Small intestine (tissue), 7 donors: ENCODE data around the gene SLC13A4. TPM values are rescaled to one million over a fixed set of nuclear protein-coding genes. Genes with fewer than 3 reads are reported as not detected.
"Not testable (repeated sequence)": the region's sequence is repeated elsewhere in the genome, so short reads cannot be mapped to it uniquely, and the experiment has no call there.

Experiments
- DNase-seq, 2 donors: peaks; one replicate each; pipeline versions ENCODE4 v3.0.0 to v3.0.0-alpha.2; 2013
- FAIRE-seq: peaks from 2 replicates; lab custom pipeline; 2012; peaks lifted over from hg19 to GRCh38; lab: Jason Lieb, UNC
- H3K27ac ChIP-seq, 3 donors: one replicate each; pipeline ENCODE4 v1.5.1; 2013; ENCODE audit warnings: low read length in 2 of 3, mild to moderate bottlenecking in 2 of 3, control low read depth in 1 of 3, inconsistent platforms in 1 of 3, low read depth in 1 of 3, moderate library complexity in 1 of 3
- H3K27me3 ChIP-seq, 3 donors: one replicate each; pipeline ENCODE4 v1.6.1; 2013; ENCODE audit warnings: low read length in 3 of 3, inconsistent platforms in 1 of 3; ENCODE audit not compliant: control insufficient read depth in 3 of 3, insufficient read depth in 3 of 3
- H3K36me3 ChIP-seq, 3 donors: one replicate each; pipeline ENCODE4 v1.6.1; 2013; ENCODE audit warnings: low read length in 3 of 3, inconsistent platforms in 1 of 3, low read depth in 1 of 3, mild to moderate bottlenecking in 1 of 3, moderate library complexity in 1 of 3; ENCODE audit not compliant: control insufficient read depth in 3 of 3, insufficient read depth in 2 of 3
- H3K4me1 ChIP-seq, 3 donors: one replicate each; pipeline ENCODE4 v1.6.1; 2013; ENCODE audit warnings: low read length in 2 of 3, inconsistent platforms in 1 of 3, low read depth in 1 of 3, mild to moderate bottlenecking in 1 of 3, moderate library complexity in 1 of 3; ENCODE audit not compliant: control insufficient read depth in 3 of 3, insufficient read depth in 2 of 3
- H3K4me3 ChIP-seq, 3 donors: one replicate each; pipeline ENCODE4 v1.5.1; 2013; ENCODE audit warnings: low read length in 3 of 3, control low read depth in 1 of 3, inconsistent platforms in 1 of 3, low read depth in 1 of 3, mild to moderate bottlenecking in 1 of 3, moderate library complexity in 1 of 3
- H3K9me3 ChIP-seq, 2 donors: one replicate each; pipeline ENCODE4 v1.6.1; 2013; ENCODE audit warnings: low read depth in 1 of 2, low read length in 1 of 2; ENCODE audit not compliant: control insufficient read depth in 2 of 2, insufficient read depth in 1 of 2
- WGBS, 3 donors: extraction: QIAGEN DNeasy Blood & Tissue Kit; methylation state at CpG; one replicate each; pipeline ENCODE4 v1.1.7; 2013; 5-methylcytosine and 5-hydroxymethylcytosine counted together
- polyA plus RNA-seq, 4 donors: library from polyadenylated mRNA; stranded (reverse) in 3 of 4; unstranded in 1 of 4; fragments of 200-250 nt in 3 of 4; fragments of 120-200 nt in 1 of 4; gene quantifications; one replicate each; pipeline versions ENCODE4 v1.2.1 to v1.2.3, GENCODE V29; 2013
- donor health status: healthy with polysubstance abuse.
- donor health status: control.
- donor health status: control.
- donor health status: Bipolar disorder and iron deficiency.
- donor health status: healthy.

The SLC13A4 gene
- polyA plus RNA-seq, 4 donors: 0.04 to 0.56 TPM; not detected in 2

- 77 to 85% (median 85%) methylated on average over 6 of the region's 6 CpGs for WGBS, 3 donors
- peaks cover 0 to 11% (median 3%) of the 10 kb centered on the region in 3 donors for H3K36me3 ChIP-seq
- H3K4me3 ChIP-seq: no peak overlapping the region
- FAIRE-seq: no peak
- peaks cover 0 to 6% of the 10 kb centered on the region in 2 donors for H3K9me3 ChIP-seq
- H3K27me3 ChIP-seq: no peaks in the 10 kb centered on the region
- peaks cover 0 to 3% (median 0%) of the 10 kb centered on the region in 3 donors for H3K4me1 ChIP-seq
- DNase-seq: no peak
- no peak overlapping the region for H3K27ac ChIP-seq
These were observed 54.7 kb downstream of the SLC13A4 start for GRCh38 chr7:135673360-135673706.

- H3K4me3 ChIP-seq: no peak overlapping the region
- H3K27me3 ChIP-seq: no peaks in the 10 kb centered on the region
- FAIRE-seq (no peak), DNase-seq (peak; percentile 42 to 53)
- H3K27ac ChIP-seq: no peak overlapping the region
- H3K9me3 ChIP-seq: peaks cover 0 to 8% of the 10 kb centered on the region in 2 donors
- peaks cover 0 to 7% (median 3%) of the 10 kb centered on the region in 3 donors for H3K36me3 ChIP-seq
- peaks cover 0 to 3% (median 0%) of the 10 kb centered on the region in 3 donors for H3K4me1 ChIP-seq
- 63 to 72% (median 69%) methylated on average over 3 of the region's 3 CpGs for WGBS, 3 donors
These were observed 55.2 kb downstream of the SLC13A4 start for GRCh38 chr7:135672560-135673359.

GRCh38 chr7:135670179-135670578 lies 57.8 kb downstream of the SLC13A4 start:
- peaks cover 0 to 3% (median 2%) of the 10 kb centered on the region in 3 donors for H3K36me3 ChIP-seq
- DNase-seq: no peak
- H3K4me3 ChIP-seq: no peak overlapping the region
- H3K9me3 ChIP-seq: peaks cover 0 to 8% of the 10 kb centered on the region in 2 donors
- H3K27ac ChIP-seq: no peak overlapping the region
- H3K4me1 ChIP-seq: peaks cover 0 to 3% (median 0%) of the 10 kb centered on the region in 3 donors
- WGBS, 3 donors: 57 to 76% (median 58%) methylated on average over 1 of the region's 1 CpG
- H3K27me3 ChIP-seq: no peaks in the 10 kb centered on the region
- no peak for FAIRE-seq

- H3K27me3 ChIP-seq: no peaks in the 10 kb centered on the region
- H3K27ac ChIP-seq: no peak overlapping the region
- H3K4me3 ChIP-seq: no peak overlapping the region
- WGBS, 3 donors: 73 to 89% (median 81%) methylated on average over 1 of the region's 1 CpG
- no peak for DNase-seq
- FAIRE-seq: no peak
- H3K9me3 ChIP-seq: peaks cover 0 to 8% of the 10 kb centered on the region in 2 donors
- H3K36me3 ChIP-seq: peaks cover 0 to 3% (median 0%) of the 10 kb centered on the region in 3 donors
- H3K4me1 ChIP-seq: peaks cover 0 to 3% (median 0%) of the 10 kb centered on the region in 3 donors
These were observed 58.2 kb downstream of the SLC13A4 start for GRCh38 chr7:135669774-135670173.

DNA sequence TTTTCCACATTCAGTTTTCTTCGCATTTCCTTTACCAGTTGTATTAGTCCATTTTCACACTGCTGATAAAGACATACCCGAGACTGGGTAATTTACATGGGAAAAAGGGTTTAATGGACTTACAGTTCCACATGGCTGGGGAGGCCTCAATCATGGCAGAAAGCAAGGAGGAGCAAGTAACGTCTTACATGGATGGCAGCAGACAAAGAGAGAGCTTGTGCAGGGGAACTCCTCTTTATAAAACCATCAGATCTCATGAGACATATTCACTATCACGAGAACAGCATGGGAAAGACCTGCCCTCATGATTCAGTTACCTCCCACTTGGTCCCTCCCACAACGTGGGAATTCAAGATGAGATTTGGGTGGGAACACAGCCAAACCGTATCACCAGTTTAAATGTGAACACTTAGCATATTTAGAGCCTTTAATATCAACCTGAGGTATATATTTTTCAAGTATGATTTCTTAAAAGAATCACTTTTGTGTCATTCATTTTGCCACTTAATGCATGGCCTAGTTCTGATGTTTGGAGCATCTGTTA lies 59.1 kb downstream of the SLC13A4 start:
- H3K9me3 ChIP-seq, H3K27ac ChIP-seq, H3K4me3 ChIP-seq, H3K27me3 ChIP-seq, FAIRE-seq, DNase-seq, H3K36me3 ChIP-seq, H3K4me1 ChIP-seq: not testable (repeated sequence)
- 61 to 77% (median 70%) methylated on average over 6 of the region's 6 CpGs for WGBS, 3 donors

DNA sequence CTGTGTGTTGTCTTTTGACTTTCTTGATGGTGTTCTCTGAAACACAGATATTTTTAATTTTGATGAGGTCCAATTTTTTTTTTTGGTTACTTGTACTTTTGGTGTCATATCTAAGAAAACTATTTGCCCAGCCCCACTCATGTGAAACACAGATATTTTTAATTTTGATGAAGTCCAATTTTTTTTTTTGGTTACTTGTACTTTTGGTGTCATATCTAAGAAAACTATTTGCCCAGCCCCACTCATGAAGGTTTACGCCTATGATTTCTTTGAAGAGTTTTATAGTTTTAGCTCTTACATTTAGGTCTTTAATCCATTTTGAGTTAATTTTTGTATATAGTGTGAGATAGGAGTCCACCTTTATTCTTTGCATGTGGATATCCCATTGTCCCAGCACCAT lies 60.4 kb downstream of the SLC13A4 start:
- H3K27me3 ChIP-seq, H3K36me3 ChIP-seq, DNase-seq, H3K9me3 ChIP-seq, FAIRE-seq, H3K4me1 ChIP-seq, H3K4me3 ChIP-seq, H3K27ac ChIP-seq: not testable (repeated sequence)
- 97 to 100% (median 100%) methylated on average over 1 of the region's 1 CpG for WGBS, 3 donors

GRCh38 chr7:135666846-135667245 lies 61.1 kb downstream of the SLC13A4 start:
- peaks cover 0 to 3% (median 2%) of the 10 kb centered on the region in 3 donors for H3K4me1 ChIP-seq
- peaks cover 0 to 8% of the 10 kb centered on the region in 2 donors for H3K9me3 ChIP-seq
- DNase-seq (no peak), FAIRE-seq (no peak)
- 77 to 94% (median 82%) methylated on average over 6 of the region's 6 CpGs for WGBS, 3 donors
- no peak overlapping the region for H3K27ac ChIP-seq
- H3K4me3 ChIP-seq: no peak overlapping the region
- H3K27me3 ChIP-seq: no peaks in the 10 kb centered on the region
- peaks cover 0 to 2% (median 0%) of the 10 kb centered on the region in 3 donors for H3K36me3 ChIP-seq

DNA sequence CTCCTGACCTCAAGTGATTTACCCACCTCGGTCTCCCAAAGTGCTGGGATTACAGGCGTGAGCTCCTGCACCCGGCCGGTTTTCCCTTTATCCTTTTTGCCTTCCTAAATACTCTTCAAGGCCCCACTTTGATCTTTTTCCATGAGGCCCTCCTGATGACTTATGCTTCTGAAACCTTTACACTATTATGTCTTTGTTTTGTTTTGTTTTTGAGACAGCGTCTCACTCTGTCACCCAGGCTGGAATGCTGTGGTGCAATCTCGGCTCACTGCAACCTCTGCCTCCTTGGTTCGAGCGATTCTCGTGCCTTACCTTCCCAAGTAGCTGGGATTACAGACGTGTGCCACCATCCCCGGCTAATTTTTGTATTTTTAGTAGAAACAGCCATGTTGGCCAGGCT lies 61.8 kb downstream of the SLC13A4 start:
- 90 to 95% (median 94%) methylated on average over 11 of the region's 11 CpGs for WGBS, 3 donors
- DNase-seq (no peak), FAIRE-seq (no peak)
- no peaks in the 10 kb centered on the region for H3K27me3 ChIP-seq
- no peak overlapping the region for H3K27ac ChIP-seq
- peaks cover 0 to 2% (median 0%) of the 10 kb centered on the region in 3 donors for H3K36me3 ChIP-seq
- peaks cover 0 to 9% (median 3%) of the 10 kb centered on the region in 3 donors for H3K4me1 ChIP-seq
- peaks cover 0 to 8% of the 10 kb centered on the region in 2 donors for H3K9me3 ChIP-seq
- no peak overlapping the region for H3K4me3 ChIP-seq
